HG02623 (cell line): ENCODE measurements around the gene EMB.
"Not testable (repeated sequence)": the region's sequence is repeated elsewhere in the genome, so short reads cannot be mapped to it uniquely, and the experiment has no call there.

Experiments used
- ATAC-seq: cut with Tn5 transposase; IDR thresholded peaks from one replicate; pipeline ENCODE4 v1.9.1; 2021; ENCODE audit warnings: moderate library complexity; ENCODE audit not compliant: unreplicated experiment

EMB gene

GRCh38 chr5:50423100-50423799 is 17.8 kb downstream of the EMB start:
- not testable (repeated sequence) for ATAC-seq

- not testable (repeated sequence) for ATAC-seq
Measured at GRCh38 chr5:50421184-50421950, 19.7 kb downstream of the EMB start.

GRCh38 chr5:50420343-50420935 is 20.6 kb downstream of the EMB start:
- ATAC-seq, result no peak

- ATAC-seq, result not testable (repeated sequence)
Measured at GRCh38 chr5:50419656-50420055, 21.4 kb downstream of the EMB start.

DNA sequence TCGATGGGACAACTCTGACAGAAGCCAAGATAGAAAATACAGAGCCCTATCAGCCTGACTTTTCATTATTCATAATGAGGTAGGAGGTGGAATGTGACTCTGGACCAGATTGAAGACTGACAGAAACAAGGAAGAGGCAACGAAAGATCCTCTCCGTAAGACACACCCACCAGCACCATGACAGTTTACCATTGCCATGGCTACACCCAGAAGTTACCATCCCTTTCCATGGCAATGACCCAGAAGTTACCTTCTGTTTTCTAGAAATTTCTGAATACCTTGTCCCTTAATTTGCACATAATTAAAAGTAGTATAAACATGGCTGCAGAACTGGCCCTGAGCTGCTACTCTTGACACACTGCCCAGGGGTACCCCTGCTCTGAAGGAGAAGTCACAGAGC is 24.5 kb downstream of the EMB start:
- not testable (repeated sequence) for ATAC-seq

DNA sequence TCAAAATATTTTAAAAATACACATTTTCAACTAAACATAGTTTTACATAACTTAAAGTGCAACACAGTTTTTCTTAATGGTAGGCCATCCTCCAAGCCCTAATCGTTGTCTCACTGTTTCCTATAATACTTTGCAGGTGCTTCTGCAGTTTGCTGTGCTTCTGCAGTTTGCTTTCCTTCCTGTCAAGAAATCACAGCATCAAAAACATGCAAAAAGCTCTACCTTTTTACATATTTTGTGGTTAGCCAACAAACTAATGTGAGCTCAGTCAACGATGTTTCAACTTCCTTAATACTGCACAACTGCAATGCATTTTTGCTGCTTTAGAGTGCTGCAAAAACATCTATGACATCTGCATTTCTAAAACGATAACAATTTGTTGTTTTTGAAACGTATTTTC is 25.2 kb downstream of the EMB start:
- ATAC-seq, result peak; percentile 90

- ATAC-seq, result not testable (repeated sequence)
Measured at GRCh38 chr5:50410932-50411331, 30.2 kb downstream of the EMB start.

DNA sequence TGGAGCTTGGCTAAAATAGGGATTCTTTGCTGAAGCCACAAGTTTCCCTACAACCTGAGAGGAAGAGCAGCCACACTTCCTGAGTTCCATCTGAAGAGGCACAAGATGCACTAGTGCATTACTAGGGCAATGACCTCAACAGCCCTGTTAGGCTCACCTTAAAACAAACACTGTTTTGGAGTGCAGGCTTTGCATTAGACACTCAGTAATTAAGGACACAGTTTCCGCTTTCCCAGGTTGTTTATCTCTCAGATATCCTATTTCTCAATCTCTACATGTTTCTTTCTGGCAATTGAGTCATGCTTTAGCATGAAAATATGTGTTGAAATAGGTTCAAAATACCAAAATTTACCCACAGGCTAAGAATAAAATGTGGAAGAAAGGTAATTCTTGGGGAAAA is 34.2 kb downstream of the EMB start:
- no peak for ATAC-seq

GRCh38 chr5:50401336-50401735 is 39.8 kb downstream of the EMB start:
- ATAC-seq, result no peak

DNA sequence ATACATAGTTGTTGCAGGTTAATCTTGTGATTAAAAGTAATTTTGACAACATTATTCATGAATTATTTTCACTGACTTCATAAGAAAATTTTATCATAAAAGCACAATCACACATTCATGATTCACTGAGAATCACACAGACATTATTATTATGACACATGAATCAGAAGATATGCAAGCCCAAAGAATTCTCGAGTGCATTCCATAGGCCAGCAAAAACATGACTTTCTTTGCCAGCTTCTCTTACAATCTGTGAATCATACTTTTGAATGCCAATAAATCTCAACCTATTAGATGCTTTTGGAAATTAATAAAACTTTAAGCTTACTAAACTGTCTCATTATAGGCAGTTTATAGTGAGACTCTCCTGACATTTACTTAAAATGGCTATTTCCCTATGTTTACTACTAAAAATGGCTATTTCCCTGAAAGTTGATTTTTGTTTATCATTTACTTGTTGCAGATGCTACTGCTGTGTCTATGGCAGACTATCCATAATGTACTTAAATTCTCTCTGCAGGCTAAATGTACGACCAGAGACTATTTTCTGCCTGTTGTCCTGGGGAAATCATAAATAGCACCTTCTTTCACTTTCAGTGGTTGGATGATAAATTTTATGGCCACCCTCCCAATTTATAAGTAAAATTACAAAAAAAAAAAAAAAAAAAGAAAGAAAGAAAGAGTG is 47.0 kb downstream of the EMB start:
- not testable (repeated sequence) for ATAC-seq

GRCh38 chr5:50392289-50392688 is 48.8 kb downstream of the EMB start:
- ATAC-seq, result not testable (repeated sequence)

GRCh38 chr5:50384381-50384780 is 56.7 kb downstream of the EMB start:
- not testable (repeated sequence) for ATAC-seq

DNA sequence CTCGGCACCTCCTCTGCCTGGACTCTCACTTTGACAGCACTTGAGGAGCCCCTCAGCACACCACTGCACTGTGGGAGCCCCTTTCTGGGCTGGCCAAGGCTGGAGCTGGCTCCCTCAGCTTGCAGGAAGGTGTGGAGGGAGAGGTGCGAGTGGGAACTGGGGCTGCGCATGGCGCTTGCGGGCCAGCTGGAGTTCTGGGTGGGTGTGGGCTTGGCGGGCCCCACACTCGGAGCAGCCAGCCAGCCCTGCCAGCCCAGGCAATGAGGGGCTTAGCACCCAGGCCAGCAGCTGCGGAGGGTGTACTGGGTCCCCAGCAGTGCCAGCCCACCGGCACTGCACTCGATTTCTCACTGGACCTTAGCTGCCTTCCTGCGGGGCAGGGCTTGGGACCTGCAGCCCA is 64.4 kb downstream of the EMB start:
- ATAC-seq, result not testable (repeated sequence)

- not testable (repeated sequence) for ATAC-seq
Measured at GRCh38 chr5:50369287-50370033, 71.6 kb downstream of the EMB start.

DNA sequence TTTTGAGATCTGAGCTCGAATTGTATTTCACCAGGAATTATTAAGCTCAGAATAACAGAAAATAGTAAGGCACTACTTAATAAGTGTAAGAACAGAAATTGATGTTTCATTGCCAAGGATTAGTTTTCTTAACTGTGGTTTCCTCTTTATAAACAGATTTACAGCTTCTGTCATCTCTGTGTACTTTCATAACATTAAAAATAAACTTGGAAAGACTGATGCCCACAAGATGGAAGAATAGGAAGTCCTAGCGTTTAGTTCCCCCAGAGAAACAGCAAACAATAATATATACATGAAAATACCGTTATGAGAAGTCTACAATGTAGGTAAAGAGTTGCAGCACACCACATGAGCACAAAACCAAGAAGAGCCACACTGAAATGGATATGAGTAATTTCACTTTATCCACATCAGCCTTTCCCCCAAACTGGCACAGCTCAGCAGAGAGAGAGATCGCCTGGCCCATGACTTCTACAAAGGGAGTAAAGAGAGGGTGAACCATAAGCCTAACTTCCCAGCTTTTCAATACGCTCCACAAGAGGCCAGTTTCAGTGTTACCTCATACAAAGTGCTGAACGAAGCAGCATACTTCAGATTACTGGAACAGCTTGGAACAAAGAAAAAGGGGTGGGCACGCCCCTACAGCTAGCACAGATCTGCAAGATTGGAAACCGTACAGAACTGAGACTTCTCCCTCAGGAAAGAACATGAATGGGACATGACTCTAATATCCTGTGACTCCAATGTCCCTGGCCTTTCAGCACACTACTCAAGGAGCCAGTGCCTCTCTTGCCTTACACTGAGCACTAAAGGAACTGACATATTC is 75.4 kb downstream of the EMB start:
- ATAC-seq, result no peak

GRCh38 chr5:50364535-50365309 is 76.4 kb downstream of the EMB start:
- ATAC-seq, result not testable (repeated sequence)

DNA sequence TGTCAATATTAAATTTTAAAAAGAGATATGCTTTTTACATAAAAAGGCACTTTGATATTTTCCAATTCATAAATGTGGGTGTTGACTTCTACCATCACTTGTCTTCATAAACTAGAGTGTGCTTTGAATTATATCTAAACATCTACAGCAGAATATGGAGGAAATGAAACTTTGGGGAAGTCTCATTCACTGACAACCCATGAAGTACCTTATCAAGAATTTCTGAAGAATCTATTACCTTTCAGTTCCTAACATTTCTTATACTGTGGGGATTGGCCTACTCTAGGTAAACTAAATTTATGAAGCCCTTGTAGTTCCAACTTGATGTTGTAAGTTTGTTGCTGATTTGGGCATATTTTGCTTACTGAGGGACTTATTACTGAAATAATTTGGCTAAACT is 81.9 kb downstream of the EMB start:
- ATAC-seq, result no peak

DNA sequence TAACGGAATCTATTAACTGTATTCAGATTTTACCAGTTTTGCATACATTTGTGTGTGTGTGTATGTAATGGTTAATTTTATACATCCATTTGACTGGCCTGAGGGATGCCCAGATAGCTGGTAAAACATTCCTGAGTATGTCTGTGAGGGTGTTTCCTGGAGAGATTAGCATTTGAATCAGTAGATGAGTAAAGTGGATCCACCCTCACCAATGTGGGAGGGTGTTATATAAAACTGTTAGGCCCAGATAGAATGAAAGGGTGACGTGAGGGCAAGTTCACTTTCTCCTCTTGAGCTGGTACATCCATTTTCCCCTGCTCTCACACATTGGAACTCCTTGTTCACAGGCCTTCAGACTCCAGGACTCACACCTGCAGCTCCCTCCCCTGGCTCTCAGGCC is 88.7 kb downstream of the EMB start:
- no peak for ATAC-seq
